Measurements from ENCODE around the gene REV3L.
"Not testable (repeated sequence)": the region's sequence is repeated elsewhere in the genome, so short reads cannot be mapped to it uniquely, and the experiment has no call there.

Gene REV3L

GRCh38 chr6:111356551-111356950 is 126.5 kb downstream of the REV3L start:
- DNase-seq: no peak

GRCh38 chr6:111354758-111355555 is 128.1 kb downstream of the REV3L start:
- DNase-seq: no peak

GRCh38 chr6:111353912-111354462 is 129.0 kb downstream of the REV3L start:
- DNase-seq: no peak

- no peak for DNase-seq
These were observed 135.4 kb downstream of the REV3L start for GRCh38 chr6:111347589-111347988.

GRCh38 chr6:111342913-111343312 is 140.1 kb downstream of the REV3L start:
- no peak for DNase-seq

- no peak for DNase-seq
These were observed 143.7 kb downstream of the REV3L start for GRCh38 chr6:111339294-111339693.

- no peak for DNase-seq
These were observed 144.2 kb downstream of the REV3L start for GRCh38 chr6:111338843-111339242.

- DNase-seq: no peak
These were observed 145.2 kb downstream of the REV3L start for GRCh38 chr6:111337829-111338236.

- DNase-seq: no peak
These were observed 153.0 kb downstream of the REV3L start for GRCh38 chr6:111329882-111330633.

- DNase-seq: no peak
These were observed 156.5 kb downstream of the REV3L start for GRCh38 chr6:111326563-111326962.

- DNase-seq: no peak
These were observed 160.9 kb downstream of the REV3L start for GRCh38 chr6:111322145-111322544.

GRCh38 chr6:111307950-111308349 is 175.1 kb downstream of the REV3L start:
- DNase-seq: not testable (repeated sequence)

GRCh38 chr6:111307275-111307858 is 175.7 kb downstream of the REV3L start:
- DNase-seq: no peak

- no peak for DNase-seq
These were observed 176.7 kb downstream of the REV3L start for GRCh38 chr6:111306104-111306888.

GRCh38 chr6:111301946-111302345 is 181.1 kb downstream of the REV3L start:
- DNase-seq: no peak

- not testable (repeated sequence) for DNase-seq
These were observed 181.8 kb downstream of the REV3L start for GRCh38 chr6:111300938-111301800.

- DNase-seq: no peak
These were observed 185.2 kb downstream of the REV3L start for GRCh38 chr6:111297776-111298175.

GRCh38 chr6:111294374-111294967 is 188.5 kb downstream of the REV3L start:
- no peak for DNase-seq

- DNase-seq: no peak
These were observed 191.4 kb downstream of the REV3L start for GRCh38 chr6:111291336-111292259.
